ENCODE data around the gene FGF3.

GRCh38 chr11:69781241-69781640, 38.0 kb downstream of the FGF3 start:
- TF ChIP-seq, protein P1, sequence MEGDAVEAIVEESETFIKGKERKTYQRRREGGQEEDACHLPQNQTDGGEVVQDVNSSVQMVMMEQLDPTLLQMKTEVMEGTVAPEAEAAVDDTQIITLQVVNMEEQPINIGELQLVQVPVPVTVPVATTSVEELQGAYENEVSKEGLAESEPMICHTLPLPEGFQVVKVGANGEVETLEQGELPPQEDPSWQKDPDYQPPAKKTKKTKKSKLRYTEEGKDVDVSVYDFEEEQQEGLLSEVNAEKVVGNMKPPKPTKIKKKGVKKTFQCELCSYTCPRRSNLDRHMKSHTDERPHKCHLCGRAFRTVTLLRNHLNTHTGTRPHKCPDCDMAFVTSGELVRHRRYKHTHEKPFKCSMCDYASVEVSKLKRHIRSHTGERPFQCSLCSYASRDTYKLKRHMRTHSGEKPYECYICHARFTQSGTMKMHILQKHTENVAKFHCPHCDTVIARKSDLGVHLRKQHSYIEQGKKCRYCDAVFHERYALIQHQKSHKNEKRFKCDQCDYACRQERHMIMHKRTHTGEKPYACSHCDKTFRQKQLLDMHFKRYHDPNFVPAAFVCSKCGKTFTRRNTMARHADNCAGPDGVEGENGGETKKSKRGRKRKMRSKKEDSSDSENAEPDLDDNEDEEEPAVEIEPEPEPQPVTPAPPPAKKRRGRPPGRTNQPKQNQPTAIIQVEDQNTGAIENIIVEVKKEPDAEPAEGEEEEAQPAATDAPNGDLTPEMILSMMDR (conservative IDR thresholded peaks at IDR 0.05; ENCODE audit: low read depth, low read length) = no peak
- TF ChIP-seq EZH2phosphoT487 (IDR thresholded peaks at IDR 0.05; ENCODE audit: borderline replicate concordance, low read length) = no peak
- TF ChIP-seq EZH2 (IDR thresholded peaks at IDR 0.05; ENCODE audit: low read length, unreplicated experiment) = no peak
